Neural cell (in vitro differentiated cells): ENCODE data around the gene ISG15. TPM values are rescaled to one million over a fixed set of nuclear protein-coding genes. Genes with fewer than 3 reads are reported as not detected.
"Not testable (repeated sequence)": the region's sequence is repeated elsewhere in the genome, so short reads cannot be mapped to it uniquely, and the experiment has no call there.

ENCODE experiments used
- H2AFZ ChIP-seq: fragments of 200-600, 300-800 bp; sonication (generic), shearing (Covaris generic); 2 replicates; pipeline ENCODE4 v1.6.0; 2014; ENCODE audit warnings: low read depth, mild to moderate bottlenecking, antibody characterized with exemption, low read length, moderate library complexity
- H3F3A ChIP-seq: fragments of 200-600 bp; shearing (Covaris generic); 2 replicates; pipeline ENCODE4 v1.6.1; 2016; ENCODE audit warnings: mild to moderate bottlenecking, moderate library complexity, mixed read lengths, antibody characterized with exemption, low read length; ENCODE audit not compliant: insufficient read depth, poor library complexity, severe bottlenecking
- H3K27ac ChIP-seq: fragments of 200-600, 300-800 bp; sonication (generic), shearing (Covaris generic); 2 replicates; pipeline ENCODE4 v1.5.1; 2014; ENCODE audit warnings: mild to moderate bottlenecking, low read length, moderate library complexity
- H3K27me3 ChIP-seq: fragments of 300-800, 200-600 bp; sonication (generic), shearing (Covaris generic); 2 replicates; pipeline ENCODE4 v1.6.0; 2014; ENCODE audit warnings: mild to moderate bottlenecking, low read depth, low read length, moderate library complexity; ENCODE audit not compliant: insufficient read depth
- H3K36me3 ChIP-seq: fragments of 300-800, 200-600 bp; sonication (generic), shearing (Covaris generic); 2 replicates; pipeline ENCODE4 v1.5.1; 2014; ENCODE audit warnings: mild to moderate bottlenecking, antibody characterized with exemption, low read length, moderate library complexity; ENCODE audit not compliant: insufficient read depth
- H3K4me2 ChIP-seq: fragments of 300-800, 200-600 bp; sonication (generic), shearing (Covaris generic); 2 replicates; pipeline ENCODE4 v1.6.0; 2014; ENCODE audit warnings: mild to moderate bottlenecking, low read length
- H3K4me3 ChIP-seq: fragments of 300-800, 200-600 bp; sonication (generic), shearing (Covaris generic); 2 replicates; pipeline ENCODE4 v1.5.1; 2014; ENCODE audit warnings: mild to moderate bottlenecking, low read length, moderate library complexity
- H3K79me2 ChIP-seq: fragments of 200-600 bp; shearing (Covaris generic); replicated peaks from 2 replicates; pipeline ENCODE4 v1.6.0; 2014; ENCODE audit warnings: mild to moderate bottlenecking, low read length, moderate library complexity; ENCODE audit not compliant: insufficient read depth
- H3K9ac ChIP-seq: fragments of 300-800, 200-600 bp; sonication (generic), shearing (Covaris generic); 2 replicates; pipeline ENCODE4 v1.6.1; 2016; ENCODE audit warnings: mild to moderate bottlenecking, low read length, mixed read lengths
- H3K9me2 ChIP-seq: fragments of 200-600 bp; shearing (Covaris generic); 2 replicates; pipeline ENCODE4 v1.6.1; 2016; ENCODE audit warnings: mild to moderate bottlenecking, low read length, mixed read lengths; ENCODE audit not compliant: insufficient read depth
- H3K9me3 ChIP-seq: fragments of 200-600, 300-800 bp; sonication (generic), shearing (Covaris generic); 2 replicates; pipeline ENCODE4 v1.6.1; 2016; ENCODE audit warnings: mild to moderate bottlenecking, mixed run types, low read length, moderate library complexity, mixed read lengths
- H4K20me1 ChIP-seq: fragments of 200-600 bp; shearing (Covaris generic); 2 replicates; pipeline ENCODE4 v1.6.1; 2016; ENCODE audit warnings: mild to moderate bottlenecking, mixed run types; ENCODE audit not compliant: insufficient read depth
- CTCF ChIP-seq: fragments of 450-650 bp; IDR thresholded peaks from 2 replicates; pipeline ENCODE4 v1.5.1; 2014; ENCODE audit warnings: antibody characterized with exemption, mild to moderate bottlenecking, moderate library complexity; ENCODE audit not compliant: poor library complexity, severe bottlenecking
- EP300 ChIP-seq: fragments of 450-650 bp; conservative IDR thresholded peaks from 2 replicates; pipeline ENCODE4 v1.6.1; 2014; ENCODE audit warnings: antibody characterized with exemption, mild to moderate bottlenecking, moderate library complexity; ENCODE audit not compliant: poor library complexity, severe bottlenecking
- EZH2 ChIP-seq: fragments of 200-600, 300-800 bp; shearing (Covaris generic), sonication (generic); IDR thresholded peaks from 2 replicates; pipeline ENCODE4 v1.6.1; 2014; ENCODE audit warnings: antibody characterized with exemption, low read length, borderline replicate concordance, mild to moderate bottlenecking; ENCODE audit not compliant: insufficient read depth, poor library complexity, severe bottlenecking
- MXI1 ChIP-seq: fragments of 450-650 bp; conservative IDR thresholded peaks from 2 replicates; pipeline ENCODE4 v1.6.1; 2014; ENCODE audit warnings: antibody characterized with exemption, mild to moderate bottlenecking; ENCODE audit not compliant: poor library complexity, severe bottlenecking
- POLR2AphosphoS5 ChIP-seq: IDR thresholded peaks from 2 replicates; pipeline ENCODE4 v1.6.1; 2012
- RAD21 ChIP-seq: fragments of 450-650 bp; conservative IDR thresholded peaks from 2 replicates; pipeline ENCODE4 v1.6.1; 2014; ENCODE audit warnings: antibody characterized with exemption, mild to moderate bottlenecking, moderate library complexity
- SMC3 ChIP-seq: fragments of 450-650 bp; conservative IDR thresholded peaks from 2 replicates; pipeline ENCODE4 v1.6.1; 2014; ENCODE audit warnings: antibody characterized with exemption, mild to moderate bottlenecking, moderate library complexity; ENCODE audit not compliant: poor library complexity
- TAF1 ChIP-seq: IDR thresholded peaks from 2 replicates; pipeline ENCODE4 v1.6.1; 2012; ENCODE audit warnings: low read depth
- polyA plus RNA-seq: library from polyadenylated mRNA; depleted of rRNA; stranded (reverse); fragments of >200 nt; gene quantifications from 2 replicates; pipeline ENCODE4 v1.2.3, GENCODE V29; 2014
- TF ChIP-seq, protein P1 (sequence below): IDR thresholded peaks from 2 replicates; pipeline ENCODE4 v1.6.1; 2012; ENCODE audit warnings: borderline replicate concordance

The ISG15 gene
- polyA plus RNA-seq, 1 donor from 2014 or later, result 8.0 TPM

DNA sequence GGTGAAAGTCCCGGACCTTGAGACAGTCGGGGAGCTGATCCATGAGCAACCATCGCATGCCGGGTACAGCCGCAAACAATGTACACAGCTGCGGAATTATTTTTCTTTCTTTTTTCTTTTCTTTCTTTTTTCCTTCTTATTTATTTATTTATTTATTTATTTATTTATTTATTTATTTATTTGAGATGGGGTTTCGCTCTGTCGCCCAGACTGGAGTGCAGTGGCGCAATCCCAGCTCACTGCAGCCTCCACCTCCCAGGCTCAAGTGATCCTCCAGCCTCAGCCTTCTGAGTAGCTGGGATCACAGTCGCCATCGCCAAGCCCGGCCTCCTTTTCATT, 28.9 kb upstream of the ISG15 start:
- H3K9me2 ChIP-seq, result no peaks in the 10 kb centered on the region
- TF ChIP-seq POLR2AphosphoS5 (no peak), EZH2 (no peak), MXI1 (no peak), TAF1 (no peak), SMC3 (no peak), EP300 (no peak), RAD21 (no peak), CTCF (no peak)
- TF ChIP-seq, protein P1, sequence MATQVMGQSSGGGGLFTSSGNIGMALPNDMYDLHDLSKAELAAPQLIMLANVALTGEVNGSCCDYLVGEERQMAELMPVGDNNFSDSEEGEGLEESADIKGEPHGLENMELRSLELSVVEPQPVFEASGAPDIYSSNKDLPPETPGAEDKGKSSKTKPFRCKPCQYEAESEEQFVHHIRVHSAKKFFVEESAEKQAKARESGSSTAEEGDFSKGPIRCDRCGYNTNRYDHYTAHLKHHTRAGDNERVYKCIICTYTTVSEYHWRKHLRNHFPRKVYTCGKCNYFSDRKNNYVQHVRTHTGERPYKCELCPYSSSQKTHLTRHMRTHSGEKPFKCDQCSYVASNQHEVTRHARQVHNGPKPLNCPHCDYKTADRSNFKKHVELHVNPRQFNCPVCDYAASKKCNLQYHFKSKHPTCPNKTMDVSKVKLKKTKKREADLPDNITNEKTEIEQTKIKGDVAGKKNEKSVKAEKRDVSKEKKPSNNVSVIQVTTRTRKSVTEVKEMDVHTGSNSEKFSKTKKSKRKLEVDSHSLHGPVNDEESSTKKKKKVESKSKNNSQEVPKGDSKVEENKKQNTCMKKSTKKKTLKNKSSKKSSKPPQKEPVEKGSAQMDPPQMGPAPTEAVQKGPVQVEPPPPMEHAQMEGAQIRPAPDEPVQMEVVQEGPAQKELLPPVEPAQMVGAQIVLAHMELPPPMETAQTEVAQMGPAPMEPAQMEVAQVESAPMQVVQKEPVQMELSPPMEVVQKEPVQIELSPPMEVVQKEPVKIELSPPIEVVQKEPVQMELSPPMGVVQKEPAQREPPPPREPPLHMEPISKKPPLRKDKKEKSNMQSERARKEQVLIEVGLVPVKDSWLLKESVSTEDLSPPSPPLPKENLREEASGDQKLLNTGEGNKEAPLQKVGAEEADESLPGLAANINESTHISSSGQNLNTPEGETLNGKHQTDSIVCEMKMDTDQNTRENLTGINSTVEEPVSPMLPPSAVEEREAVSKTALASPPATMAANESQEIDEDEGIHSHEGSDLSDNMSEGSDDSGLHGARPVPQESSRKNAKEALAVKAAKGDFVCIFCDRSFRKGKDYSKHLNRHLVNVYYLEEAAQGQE, result no peak
- H3K9ac ChIP-seq, result no peak overlapping the region
- no peaks in the 10 kb centered on the region for H4K20me1 ChIP-seq
- no peak overlapping the region for H2AFZ ChIP-seq
- no peak overlapping the region for H3K4me2 ChIP-seq
- H3K79me2 ChIP-seq, result no peaks in the 10 kb centered on the region
- H3K27ac ChIP-seq, result no peak overlapping the region
- peak overlapping the region; percentile 40 for H3K4me3 ChIP-seq
- H3K27me3 ChIP-seq, result no peaks in the 10 kb centered on the region
- H3F3A ChIP-seq, result no peaks in the 10 kb centered on the region
- H3K36me3 ChIP-seq, result no peaks in the 10 kb centered on the region
- no peaks in the 10 kb centered on the region for H3K9me3 ChIP-seq

GRCh38 chr1:985126-985525, 28.2 kb upstream of the ISG15 start:
- TF ChIP-seq RAD21 (no peak), POLR2AphosphoS5 (no peak), EZH2 (no peak), CTCF (no peak), MXI1 (no peak), EP300 (no peak), SMC3 (no peak), TAF1 (no peak)
- TF ChIP-seq, protein P1, result no peak
- Histone ChIP-seq H3K36me3 (no peaks in the 10 kb centered on the region), H3K9ac (no peak overlapping the region), H3F3A (no peaks in the 10 kb centered on the region), H3K27ac (no peak overlapping the region), H3K4me3 (no peak overlapping the region), H3K27me3 (no peaks in the 10 kb centered on the region), H3K79me2 (no peaks in the 10 kb centered on the region), H3K4me2 (no peak overlapping the region), H2AFZ (no peak overlapping the region), H3K9me2 (no peaks in the 10 kb centered on the region), H4K20me1 (no peaks in the 10 kb centered on the region), H3K9me3 (no peaks in the 10 kb centered on the region)

DNA sequence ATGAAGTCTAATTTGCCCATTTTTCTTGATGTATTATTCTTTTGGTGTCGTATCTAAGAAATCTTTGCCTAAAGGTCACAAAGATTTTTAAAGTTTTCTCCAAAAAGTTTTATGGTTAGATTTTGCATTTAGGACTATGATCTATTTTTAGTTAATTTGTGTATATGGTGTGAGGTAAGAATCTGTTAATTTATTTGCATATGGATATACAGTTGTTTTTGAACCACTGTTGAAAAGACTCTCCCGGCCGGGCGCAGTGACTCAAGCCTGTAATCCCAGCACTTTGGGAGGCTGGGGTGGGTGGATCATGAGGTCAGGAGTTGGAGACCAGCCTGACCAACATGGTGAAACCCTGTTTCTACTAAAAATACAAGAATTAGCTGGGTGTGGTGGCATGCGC, 25.2 kb upstream of the ISG15 start:
- not testable (repeated sequence) for H2AFZ ChIP-seq, H3K9ac ChIP-seq, H4K20me1 ChIP-seq, H3K9me3 ChIP-seq, H3K4me3 ChIP-seq, H3K4me2 ChIP-seq, H3K36me3 ChIP-seq, H3K9me2 ChIP-seq, H3K79me2 ChIP-seq, H3F3A ChIP-seq, H3K27ac ChIP-seq, H3K27me3 ChIP-seq
